GM21360 (cell line): Measurements from ENCODE around the gene PLXNB2.

Source experiments
- ATAC-seq: cut with Tn5 transposase; IDR thresholded peaks from one replicate; pipeline ENCODE4 v1.9.1; 2021; ENCODE audit warnings: mild to moderate bottlenecking, moderate library complexity; ENCODE audit not compliant: unreplicated experiment

PLXNB2 gene

DNA sequence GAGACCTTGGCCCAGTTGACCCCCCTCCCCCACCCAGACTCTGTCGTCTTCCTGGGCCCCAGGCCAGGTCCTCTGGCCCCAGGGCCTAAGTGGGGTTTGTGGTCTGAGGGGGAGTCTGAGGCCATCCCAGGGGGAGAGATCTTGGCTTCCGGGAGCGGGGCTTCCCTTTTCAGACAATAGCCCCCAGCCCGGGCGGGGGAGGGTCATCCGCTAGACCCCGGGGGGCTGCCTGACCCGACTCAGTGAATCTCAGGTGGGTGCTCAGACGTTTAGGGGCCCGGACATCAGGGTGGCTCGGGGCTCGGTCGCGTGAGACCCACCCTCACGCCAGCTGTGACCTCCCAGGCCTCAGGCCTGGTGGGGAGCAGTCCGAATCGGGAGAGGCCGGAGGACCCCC lies 37.9 kb downstream of the PLXNB2 start:
- no peak for ATAC-seq

DNA sequence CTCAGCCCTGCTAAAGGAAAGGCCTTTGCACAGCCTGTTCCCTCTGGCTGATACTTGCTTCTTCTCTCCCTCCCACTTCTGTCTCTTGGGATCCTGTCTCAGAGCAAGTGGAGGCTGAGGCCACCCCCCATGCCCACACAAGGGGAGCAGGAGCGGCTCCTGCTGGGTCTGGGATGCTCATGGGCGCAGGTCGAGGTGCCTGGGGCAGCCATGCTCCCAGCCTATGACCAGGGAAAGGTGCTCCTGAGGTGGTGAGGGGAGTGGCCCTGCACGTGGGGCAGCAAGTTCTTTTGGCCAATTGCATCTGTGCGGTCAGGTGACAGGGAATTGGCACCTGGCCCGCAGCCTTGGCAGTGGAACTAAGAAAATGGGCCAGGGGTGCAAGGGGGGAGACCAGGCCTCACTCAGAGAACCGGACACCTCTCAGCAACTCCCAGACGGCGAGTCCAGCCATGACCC lies 38.8 kb downstream of the PLXNB2 start:
- ATAC-seq: no peak

DNA sequence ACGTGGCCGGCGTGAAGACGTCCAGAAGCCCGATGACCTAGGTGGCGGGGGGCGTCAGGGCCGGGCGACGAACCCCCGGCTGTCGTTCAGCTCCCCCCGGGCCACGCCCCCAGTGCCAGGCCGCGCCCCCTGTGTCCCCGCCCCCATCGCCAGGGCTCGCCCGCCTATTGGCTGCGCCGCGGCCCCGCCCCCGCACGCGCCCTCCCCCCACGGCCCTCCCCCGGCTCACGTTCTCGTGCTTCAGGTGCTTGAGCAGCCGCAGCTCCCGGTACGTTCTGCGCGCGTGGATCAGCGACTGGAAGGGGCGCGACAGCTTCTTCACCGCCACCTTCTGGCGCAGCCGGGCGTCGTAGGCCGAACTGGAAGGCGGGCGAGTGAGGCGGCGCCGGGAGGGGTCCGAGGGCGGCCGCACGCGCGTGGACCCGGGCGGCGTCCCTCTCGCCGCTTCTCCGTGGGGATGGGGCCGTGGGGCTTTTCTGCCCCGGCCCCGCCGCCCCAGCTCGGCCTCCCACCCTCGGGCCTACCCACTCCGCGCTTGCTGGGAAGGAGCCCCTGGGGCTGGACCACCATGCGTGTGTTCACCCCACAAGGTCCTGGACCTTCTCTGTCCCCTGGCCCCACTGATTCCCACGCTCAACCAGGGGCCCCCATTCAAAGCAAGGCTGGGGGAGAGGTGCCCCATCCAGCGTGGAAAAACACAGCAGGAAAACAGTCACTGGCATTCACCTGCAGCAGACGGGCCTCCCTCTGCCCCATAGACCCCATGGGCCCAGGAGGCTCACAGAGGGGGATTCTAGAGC lies 39.7 kb downstream of the PLXNB2 start:
- no peak for ATAC-seq

DNA sequence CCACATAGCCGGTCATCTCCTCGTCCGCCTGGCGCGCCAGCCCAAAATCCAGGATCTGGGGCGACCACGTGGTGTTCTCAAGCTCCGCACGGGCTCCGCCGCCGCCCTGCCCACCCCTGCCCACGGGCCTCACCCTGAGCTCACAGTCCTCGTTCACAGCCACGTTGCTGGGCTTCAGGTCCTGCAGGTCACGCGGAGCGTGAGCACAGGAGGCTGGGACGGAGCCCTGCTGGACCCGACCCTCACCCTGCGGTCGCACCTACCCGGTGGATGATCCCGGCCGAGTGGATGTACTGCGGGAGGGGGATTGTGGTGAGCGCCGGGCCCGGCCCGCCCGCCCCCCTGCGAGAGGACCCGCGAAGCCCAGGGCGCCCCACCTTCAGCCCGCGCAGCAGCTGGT lies 40.5 kb downstream of the PLXNB2 start:
- ATAC-seq: no peak

DNA sequence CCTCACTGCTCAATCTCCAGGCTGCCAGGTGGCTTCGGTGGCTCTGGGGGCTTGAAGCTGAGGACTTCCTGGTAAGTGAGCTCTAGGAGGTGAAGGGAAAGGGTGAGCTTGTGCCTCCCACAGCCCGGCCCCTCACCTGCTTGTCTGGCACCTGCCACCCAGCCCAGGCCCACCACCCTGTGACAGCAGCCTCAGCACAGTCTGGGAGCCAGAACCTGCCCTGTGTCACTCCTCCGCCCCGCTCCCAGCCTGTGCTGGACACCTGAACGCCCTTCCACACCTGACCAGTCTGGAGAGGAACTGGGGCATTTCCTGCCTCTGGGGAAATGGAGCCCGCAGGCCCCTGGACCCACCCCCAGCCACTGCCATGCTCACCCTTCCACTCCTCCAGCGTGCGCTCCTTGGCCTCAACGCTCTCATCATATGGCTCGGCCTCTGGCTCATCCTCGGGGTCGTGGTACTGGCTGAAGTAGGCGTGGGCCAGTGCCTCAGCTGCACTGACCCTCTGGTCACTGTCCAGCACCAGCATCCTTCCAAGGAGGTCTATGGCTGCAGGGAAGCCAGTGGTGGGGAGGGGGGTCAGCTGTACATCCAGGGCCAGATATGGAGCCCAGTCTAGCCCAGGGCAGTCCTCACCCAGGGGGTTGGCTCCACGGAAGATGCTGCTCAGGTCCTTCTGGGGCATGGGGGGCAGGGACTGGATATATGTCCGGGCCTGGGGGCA lies 42.3 kb downstream of the PLXNB2 start:
- ATAC-seq: no peak

DNA sequence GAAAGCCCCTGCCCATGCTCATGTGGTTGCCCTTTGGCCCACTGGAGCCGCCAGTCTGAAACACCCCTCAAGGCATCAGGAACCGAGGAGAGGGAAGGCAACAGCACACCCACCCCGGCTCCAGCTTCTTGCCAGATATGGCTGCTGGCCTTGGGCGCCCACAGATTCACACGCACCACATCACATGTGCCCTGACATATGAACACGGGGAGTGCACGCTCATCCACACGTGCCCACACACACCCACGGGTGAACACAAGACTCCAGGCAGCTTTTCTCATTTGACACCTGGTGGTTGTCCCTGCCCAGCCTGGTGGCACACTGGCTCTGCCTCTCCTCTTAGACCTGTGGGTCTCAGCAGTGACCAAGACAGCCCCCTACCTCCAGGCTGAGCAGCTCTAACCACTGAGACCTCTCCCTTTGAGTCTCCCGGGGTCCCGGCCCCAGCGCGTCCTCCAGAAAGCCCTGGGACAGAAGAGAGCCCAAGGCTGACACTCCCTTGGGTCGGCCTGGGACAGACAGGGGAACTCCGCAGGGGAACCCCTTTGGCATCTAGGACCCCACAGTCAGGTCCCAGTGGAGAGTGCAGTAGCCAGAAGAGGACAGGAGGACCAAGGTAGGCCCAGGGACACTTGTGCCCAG lies 43.2 kb downstream of the PLXNB2 start:
- no peak for ATAC-seq

DNA sequence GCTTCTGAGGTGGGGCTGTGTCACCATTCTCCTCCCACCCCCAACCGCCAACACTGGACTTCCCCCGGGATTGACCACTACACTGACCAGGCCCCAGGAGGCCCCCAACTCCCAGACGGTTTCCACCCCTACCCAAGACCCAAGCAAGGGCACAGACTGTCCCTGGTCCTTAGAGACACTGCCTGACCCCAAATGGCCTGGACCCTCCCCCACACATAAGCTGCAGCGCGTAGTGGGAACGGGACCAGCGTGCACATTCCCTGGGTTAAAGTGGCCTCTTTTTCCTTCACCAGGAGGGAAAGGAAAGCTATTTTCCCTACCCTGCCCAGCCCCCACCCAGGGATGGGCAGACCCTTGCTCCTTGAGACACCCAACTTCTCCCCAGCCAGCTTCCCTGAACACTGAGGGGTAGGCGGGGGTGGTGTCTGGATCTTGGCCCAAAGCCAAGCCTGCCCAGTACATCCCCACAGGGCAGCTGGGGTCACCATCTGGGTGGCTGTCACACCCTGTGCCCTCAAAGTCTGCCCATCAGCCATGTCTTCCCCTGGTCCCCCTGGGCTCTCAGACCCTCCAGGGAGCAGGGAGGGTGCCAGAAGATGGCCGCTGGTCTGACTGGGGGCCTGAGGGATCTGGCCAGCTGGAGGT lies 44.4 kb downstream of the PLXNB2 start:
- no peak for ATAC-seq

DNA sequence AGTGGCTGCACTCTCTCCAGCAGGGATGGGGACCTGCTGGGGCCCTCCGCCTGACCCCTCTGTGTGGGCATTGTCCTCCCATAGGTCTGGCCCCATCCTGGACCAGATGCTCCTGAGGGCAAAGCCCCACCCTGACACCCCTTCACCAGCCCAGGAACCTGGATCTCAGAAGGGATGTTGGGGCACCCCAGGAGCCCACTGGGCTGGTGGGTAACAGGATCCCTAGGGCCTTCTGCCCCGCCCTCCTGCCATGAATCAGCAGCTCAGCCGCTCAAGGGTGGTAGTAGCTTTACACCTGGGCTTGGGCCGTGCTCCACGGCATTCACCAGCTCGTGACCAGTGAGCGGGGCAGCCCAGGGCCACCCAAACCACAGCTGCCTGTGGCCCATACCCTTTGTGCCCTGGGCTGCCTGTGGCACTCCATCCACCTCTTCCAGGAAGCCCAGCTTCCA lies 45.0 kb downstream of the PLXNB2 start:
- no peak for ATAC-seq

DNA sequence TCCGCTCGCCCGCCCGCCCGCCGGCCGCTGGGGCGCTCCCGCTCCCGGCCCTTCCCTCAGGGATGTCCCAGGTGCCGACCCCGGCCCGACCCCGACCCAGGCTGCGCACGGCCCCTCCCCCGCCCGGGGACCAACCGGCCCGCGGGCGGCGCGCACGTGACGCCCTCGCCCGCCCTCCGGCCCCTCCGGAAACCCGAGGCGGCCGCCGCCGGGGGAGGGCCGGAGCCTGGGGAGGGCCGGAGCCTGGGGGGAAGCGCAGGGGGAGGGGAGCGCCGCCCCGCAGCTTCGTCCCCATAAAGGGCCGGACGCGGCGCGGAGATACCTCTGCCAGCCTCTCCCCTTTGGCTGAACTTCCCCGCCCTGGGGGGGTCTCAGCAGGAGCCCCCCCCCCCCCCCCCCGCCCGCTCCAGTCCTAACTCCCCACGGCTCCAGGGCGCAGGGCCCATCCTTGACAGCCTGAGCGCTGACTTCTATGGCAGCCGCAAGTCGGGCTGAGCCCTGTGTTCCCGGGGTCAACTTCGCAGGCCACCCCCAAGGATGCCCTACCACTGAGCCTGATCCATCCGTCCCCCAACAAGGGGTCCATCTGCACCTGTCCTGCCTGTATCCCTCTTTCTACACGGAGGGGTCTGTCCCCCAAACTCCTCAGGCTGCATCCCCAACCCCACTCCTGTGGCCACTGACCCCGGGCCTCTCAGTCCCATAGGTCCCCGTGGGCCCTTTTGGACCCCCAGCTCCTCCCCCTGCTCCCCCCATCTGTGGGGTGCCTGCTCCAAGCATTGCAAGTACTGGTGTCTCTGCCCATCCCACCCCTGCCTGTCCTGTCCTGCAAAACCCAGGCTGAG lies 45.6 kb downstream of the PLXNB2 start, which contains the start of gene MAPK12:
Gene MAPK12, minus strand, starts transcription at position 69 of the 845 bp plus-strand sequence. CDS start 174 bp downstream, outside the sequence.
- no peak for ATAC-seq

DNA sequence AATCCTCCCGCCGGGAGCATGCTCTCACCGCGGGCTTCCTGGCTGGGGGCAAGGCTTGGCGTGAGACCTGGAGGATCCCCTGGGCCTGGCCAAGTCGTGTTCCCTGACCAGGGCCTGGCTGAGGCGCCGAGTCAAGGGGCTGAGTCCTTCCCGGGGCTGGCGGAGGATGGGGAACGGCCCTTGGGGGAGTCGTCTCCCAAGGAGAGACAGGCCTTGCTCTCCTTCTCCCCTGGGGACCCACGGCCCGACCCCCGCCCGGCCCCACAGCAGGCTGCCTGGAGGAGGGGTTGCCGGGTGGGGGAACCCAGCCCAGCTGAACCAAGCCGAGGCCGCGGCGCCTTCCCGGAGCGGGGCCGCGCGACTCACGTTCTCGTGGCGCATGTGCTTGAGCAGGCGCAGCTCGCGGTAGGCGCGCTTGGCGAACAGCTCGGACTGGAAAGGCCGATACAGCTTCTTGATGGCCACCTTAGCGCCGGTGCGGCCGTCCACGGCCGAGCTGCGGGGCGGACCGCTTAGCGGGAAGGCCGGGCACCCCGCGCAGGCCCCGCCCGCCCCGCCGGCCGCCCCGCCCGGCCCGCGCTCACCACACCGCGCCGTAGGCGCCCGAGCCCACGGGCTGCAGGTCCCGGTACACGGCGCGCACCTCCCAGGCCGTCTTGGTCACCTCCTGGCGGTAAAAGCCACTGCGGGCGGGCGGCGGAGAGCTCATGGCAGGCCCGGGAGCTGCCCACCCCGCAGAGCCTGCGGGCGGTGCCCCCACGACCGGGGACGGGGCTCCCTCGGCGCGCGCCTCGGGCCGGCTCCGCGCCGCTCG lies 46.4 kb downstream of the PLXNB2 start:
- ATAC-seq: no peak

DNA sequence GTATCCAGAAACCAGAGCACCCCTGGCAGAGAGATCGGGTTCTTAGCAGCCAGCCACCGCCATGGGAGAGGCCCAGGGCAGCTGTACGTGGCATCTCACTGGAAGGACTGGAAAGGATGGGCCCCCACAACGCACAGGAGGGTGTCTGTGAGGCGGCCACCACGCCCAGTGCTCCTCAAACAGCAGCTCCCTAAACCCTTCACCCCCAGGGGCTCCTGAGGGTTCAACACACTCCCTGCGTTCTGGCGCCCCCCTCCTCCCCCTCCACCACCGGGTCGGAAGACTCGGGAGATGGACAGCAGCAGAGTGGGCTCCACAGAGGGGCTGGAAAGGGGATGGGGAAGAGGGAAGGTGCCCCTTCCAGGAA lies 47.0 kb downstream of the PLXNB2 start:
- no peak for ATAC-seq

DNA sequence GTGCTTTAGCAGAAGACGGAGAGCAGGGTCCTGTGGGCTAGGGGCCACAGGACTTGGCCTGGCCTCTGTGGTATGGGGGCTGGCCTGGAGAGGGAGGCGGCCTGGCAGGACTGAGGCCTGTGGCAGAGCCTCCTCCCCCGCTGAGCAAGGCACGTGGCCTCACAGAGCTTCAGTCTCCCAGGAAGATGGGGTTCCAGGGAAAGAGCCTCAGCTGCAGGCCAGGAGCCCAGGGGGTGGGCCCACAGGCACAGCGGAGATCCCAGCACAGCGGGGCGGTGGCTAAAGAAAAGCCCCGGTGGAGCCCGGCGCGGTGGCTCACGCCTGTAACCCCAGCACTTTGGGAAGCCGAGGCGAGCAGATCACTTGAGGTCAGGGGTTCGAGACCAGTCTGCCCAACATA lies 48.1 kb downstream of the PLXNB2 start:
- no peak for ATAC-seq

DNA sequence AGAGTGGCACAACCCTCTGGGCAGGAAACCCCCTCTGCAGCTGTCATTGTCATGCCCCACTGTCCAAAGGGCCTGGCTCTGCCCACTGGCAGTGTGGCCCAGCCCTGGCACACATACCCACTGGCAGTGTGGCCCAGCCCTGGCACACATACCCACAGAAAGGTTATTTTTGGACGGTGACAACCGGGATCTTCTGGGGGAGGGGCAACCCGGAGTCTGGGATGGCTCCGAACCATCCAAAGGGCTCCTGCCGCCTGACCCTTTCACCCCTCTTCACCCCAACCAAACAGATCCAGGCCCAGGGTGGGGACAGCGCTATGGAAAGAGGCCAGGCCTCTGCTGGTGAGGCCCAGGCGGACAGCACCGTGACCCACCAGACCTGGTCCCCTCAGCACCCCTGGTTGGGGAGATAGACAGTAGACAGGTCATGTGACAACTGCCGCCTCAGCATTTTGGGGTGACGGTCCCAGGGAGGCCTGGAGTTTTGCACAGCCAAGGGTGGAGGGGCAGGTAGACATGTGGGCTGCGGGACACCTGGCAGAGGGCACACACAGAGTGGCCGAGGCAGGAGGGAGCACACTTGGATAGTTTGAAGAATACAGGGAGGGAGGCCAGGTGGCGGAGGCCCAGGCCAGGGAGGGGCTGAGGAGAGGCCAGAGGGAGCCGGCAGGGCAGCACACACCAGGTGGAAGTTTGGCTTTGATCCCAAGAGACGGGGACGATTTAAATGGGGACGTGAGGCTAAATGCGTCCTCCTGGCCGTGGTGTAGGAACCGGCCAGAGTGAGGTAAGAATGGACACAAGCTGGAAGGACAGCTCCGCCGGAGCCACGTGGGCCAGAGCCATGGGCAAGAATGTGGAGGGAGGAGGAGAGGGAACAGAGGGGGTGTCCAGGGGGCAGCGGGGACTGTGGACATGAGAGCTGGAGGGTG lies 48.8 kb downstream of the PLXNB2 start:
- ATAC-seq: no peak

DNA sequence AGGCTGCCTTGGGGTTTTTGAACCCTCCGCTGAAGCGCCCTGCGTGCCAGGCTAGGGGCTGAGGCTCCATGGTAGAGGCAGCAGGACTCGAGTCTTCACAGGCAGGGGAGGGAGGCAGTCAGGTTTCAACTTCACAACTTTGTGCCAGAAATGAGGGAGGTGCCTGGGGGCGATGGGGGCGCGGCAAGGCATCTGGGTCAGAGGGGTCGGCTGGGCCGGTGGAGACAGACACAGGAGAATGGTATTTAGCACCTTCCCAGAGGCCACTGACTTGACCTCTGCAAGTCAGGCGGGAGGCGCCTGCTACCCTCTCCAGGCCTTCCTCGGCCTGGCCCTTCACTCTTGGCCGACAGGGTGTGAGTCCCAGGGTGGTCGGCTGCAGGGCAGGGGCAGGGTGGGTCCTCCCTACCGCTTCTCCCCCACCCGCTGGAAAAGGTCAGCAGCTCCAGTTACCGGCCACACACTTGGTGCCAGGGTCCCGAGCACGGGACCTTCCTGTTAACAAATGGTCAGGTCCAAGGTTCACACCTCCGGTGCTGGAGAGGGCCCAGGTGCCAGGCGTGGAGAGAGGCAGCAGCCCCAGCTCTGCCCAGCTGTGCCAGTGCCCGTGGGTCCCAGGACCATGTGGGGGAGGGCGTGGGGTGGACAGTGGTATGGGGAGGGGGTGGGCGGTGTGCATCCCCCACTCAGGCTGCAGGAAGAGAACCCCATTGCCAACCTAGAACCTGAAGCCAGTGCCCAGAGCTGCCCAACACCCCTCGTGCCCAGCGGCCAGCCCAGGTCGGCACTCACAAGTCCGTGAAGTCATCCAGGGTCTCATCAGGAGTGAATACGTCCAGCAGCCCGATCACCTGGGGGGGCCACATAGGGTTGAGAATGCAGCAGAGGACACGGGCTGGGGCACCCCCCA lies 49.7 kb downstream of the PLXNB2 start:
- no peak for ATAC-seq

DNA sequence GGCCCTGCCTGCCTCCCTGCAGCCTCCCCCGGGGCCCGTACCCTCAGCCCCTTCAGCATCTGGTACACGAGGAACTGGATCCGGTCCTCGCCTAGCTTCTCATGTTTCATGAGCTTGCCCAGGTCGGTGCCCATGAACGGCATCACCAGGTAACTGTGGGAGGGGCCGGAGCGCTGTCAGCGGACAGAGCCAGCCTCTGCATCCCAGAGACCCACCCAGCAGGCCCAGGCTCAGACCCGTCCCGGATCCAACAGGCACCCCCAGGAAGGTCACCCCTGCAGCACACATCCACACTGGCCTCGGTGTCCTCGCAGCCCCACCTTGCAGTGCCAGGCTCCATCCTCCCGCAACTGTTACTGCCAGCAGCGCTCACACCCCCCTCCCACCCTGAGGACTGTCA lies 50.4 kb downstream of the PLXNB2 start:
- ATAC-seq: no peak

DNA sequence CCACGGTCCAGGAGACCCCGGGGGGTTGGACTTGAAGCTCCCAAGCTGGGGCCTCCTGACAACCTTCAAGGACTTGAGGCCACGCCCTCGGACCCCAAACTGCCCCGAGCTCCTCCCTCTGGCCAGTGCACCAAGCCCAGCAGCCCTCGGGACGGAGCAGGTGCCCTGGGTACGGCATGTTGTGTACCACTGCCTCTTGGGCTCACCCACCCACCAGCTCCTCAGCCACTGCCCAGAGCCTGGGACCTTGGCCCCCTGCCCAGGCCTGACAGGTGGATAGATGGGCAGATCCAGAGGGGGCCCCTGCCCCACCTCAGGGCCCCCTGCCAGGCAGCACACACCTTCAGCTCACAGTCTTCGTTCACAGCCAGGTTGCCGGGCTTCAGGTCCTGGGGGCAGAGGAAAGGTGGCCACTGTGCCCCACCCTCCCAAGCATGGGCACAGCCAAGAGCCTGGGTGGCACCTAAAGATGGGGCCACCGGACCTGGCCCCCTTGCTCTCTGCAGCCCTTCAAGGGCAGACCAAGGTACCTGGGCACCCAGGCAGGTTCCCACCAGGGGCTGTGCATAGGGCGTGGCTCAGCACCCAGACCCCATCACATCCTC lies 51.1 kb downstream of the PLXNB2 start:
- no peak for ATAC-seq

DNA sequence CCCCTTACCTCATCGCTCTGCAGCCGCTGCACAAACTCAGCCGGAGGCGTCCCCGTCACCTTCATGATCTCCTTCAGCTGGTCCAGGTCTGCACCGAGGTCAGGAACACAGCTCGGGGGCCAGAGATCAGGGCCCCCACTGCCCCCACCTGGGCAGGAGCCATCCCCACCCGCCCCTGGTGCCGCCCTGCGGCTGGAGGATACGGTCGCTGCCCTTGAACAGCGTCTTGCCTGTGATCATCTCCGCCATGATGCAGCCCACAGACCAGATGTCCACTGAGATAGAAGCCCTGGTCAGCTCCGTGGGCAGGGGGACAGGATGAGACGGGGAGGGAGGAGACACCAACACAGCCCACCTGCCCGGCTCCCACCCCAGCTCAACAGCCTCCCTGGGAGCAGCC lies 51.8 kb downstream of the PLXNB2 start:
- no peak for ATAC-seq
